CD4-positive, alpha-beta T cell treated with Interleukin-15 for 1 hour (primary cell): ENCODE data around the gene NTRK3.

Experiments used
- DNase-seq: peaks from one replicate; pipeline ENCODE4 v3.0.0-alpha.2; 2020

Gene NTRK3

GRCh38 chr15:88021601-88022000, 234.9 kb downstream of the NTRK3 start:
- DNase-seq, result no peak

- no peak for DNase-seq
Measured at GRCh38 chr15:88020806-88021205, 235.7 kb downstream of the NTRK3 start.

- DNase-seq, result no peak
Measured at GRCh38 chr15:88019656-88020055, 236.9 kb downstream of the NTRK3 start.

- no peak for DNase-seq
Measured at GRCh38 chr15:88018869-88019641, 237.5 kb downstream of the NTRK3 start.

- no peak for DNase-seq
Measured at GRCh38 chr15:88017753-88018152, 238.8 kb downstream of the NTRK3 start.

- DNase-seq, result no peak
Measured at GRCh38 chr15:88016406-88016805, 240.1 kb downstream of the NTRK3 start.

- no peak for DNase-seq
Measured at GRCh38 chr15:88015228-88015860, 241.2 kb downstream of the NTRK3 start.

- DNase-seq, result no peak
Measured at GRCh38 chr15:88014454-88015160, 241.9 kb downstream of the NTRK3 start.

- DNase-seq, result no peak
Measured at GRCh38 chr15:88013111-88013510, 243.4 kb downstream of the NTRK3 start.

- DNase-seq, result no peak
Measured at GRCh38 chr15:88012688-88013087, 243.9 kb downstream of the NTRK3 start.

GRCh38 chr15:88012233-88012632, 244.3 kb downstream of the NTRK3 start:
- no peak for DNase-seq

- DNase-seq, result no peak
Measured at GRCh38 chr15:88011533-88011932, 245.0 kb downstream of the NTRK3 start.

GRCh38 chr15:88006146-88006545, 250.4 kb downstream of the NTRK3 start:
- DNase-seq, result no peak

GRCh38 chr15:88004399-88004798, 252.1 kb downstream of the NTRK3 start:
- DNase-seq, result no peak

GRCh38 chr15:88003541-88004327, 252.8 kb downstream of the NTRK3 start:
- no peak for DNase-seq

GRCh38 chr15:88002706-88003105, 253.8 kb downstream of the NTRK3 start:
- DNase-seq, result no peak

GRCh38 chr15:87998630-87999029, 257.9 kb downstream of the NTRK3 start:
- DNase-seq, result no peak

GRCh38 chr15:87986776-87987175, 269.8 kb downstream of the NTRK3 start:
- no peak for DNase-seq

- no peak for DNase-seq
Measured at GRCh38 chr15:87985451-87985850, 271.1 kb downstream of the NTRK3 start.

GRCh38 chr15:87981969-87982368, 274.6 kb downstream of the NTRK3 start:
- no peak for DNase-seq

GRCh38 chr15:87977907-87978306, 278.6 kb downstream of the NTRK3 start:
- no peak for DNase-seq

GRCh38 chr15:87976552-87976951, 280.0 kb downstream of the NTRK3 start:
- DNase-seq, result no peak
